Measurements from ENCODE around the gene SETD7.

The SETD7 gene

GRCh38 chr4:139552517-139553307 is 3.3 kb downstream of the SETD7 start:
- in situ Hi-C loops (cut with HindIII; ENCODE audit: low sequenced_read_pairs) = no loop called here

DNA sequence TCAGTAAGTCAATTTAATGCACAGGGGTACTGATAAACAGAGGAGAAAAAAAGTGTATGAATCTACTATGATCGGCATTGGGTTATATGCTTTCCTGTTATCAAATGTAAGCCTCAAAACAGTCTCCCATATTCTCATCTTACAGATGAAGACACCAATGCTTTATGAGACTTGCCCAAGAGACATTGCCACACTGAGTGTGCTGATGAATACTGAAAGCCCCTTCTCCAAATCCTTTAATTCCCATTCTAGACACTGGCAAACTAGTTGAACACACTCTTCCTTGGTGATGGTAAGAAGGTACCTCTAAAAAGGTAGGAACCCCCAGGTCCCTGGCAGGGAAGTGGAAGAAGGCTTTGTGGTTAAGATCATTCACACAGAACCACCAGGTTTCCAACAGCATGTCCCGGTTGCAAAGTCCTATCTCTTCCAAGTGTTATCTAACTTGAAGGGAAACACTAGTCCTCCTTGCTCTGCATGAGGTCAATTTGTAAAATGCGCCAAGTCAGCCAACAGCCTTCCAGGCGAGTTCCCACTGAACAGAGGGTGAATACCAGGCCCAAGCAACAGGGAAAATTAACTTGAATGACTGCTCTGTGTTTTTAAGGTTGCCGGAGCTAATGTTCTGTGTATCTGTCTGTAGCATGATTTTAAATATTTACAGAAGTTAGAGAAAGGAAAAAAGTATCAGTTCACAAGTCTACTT is 5.1 kb downstream of the SETD7 start:
- in situ Hi-C loops (cut with HindIII; ENCODE audit: low sequenced_read_pairs) = no loop called here

- in situ Hi-C loops (cut with HindIII; ENCODE audit: low sequenced_read_pairs) = no loop called here
These were observed 8.0 kb downstream of the SETD7 start for GRCh38 chr4:139547979-139548378.

- in situ Hi-C loops (cut with HindIII; ENCODE audit: low sequenced_read_pairs) = no loop called here
These were observed 15.4 kb downstream of the SETD7 start for GRCh38 chr4:139540632-139541031.

DNA sequence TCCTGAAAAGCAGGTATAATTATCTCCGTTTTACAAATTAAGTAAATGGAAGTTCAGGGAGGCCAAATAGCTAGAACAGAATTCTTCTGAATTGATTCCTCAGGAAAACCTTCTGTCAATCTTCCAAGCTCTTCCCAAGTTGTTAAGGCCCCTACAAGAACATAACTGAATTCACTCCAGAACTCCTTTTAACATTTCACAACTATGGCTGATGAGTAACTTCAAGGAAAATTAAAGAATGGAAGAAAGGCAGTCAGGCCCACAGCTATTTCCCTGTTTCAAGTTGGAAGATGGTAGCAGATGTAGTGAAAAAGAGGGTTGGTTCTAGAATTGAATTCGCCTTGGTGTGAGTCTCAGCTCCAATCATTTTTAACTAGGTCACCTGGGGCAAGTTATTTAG is 15.9 kb downstream of the SETD7 start:
- in situ Hi-C loops (cut with HindIII; ENCODE audit: low sequenced_read_pairs) = no loop called here

GRCh38 chr4:139537292-139537691 is 18.7 kb downstream of the SETD7 start:
- in situ Hi-C loops (cut with HindIII; ENCODE audit: low sequenced_read_pairs) = no loop called here

GRCh38 chr4:139535871-139536234 is 20.2 kb downstream of the SETD7 start:
- in situ Hi-C loops (cut with HindIII; ENCODE audit: low sequenced_read_pairs) = no loop called here

GRCh38 chr4:139535228-139535870 is 20.7 kb downstream of the SETD7 start:
- in situ Hi-C loops (cut with HindIII; ENCODE audit: low sequenced_read_pairs) = no loop called here

GRCh38 chr4:139534287-139534950 is 21.6 kb downstream of the SETD7 start:
- in situ Hi-C loops (cut with HindIII; ENCODE audit: low sequenced_read_pairs) = no loop called here

GRCh38 chr4:139533511-139533910 is 22.5 kb downstream of the SETD7 start:
- in situ Hi-C loops (cut with HindIII; ENCODE audit: low sequenced_read_pairs) = no loop called here

DNA sequence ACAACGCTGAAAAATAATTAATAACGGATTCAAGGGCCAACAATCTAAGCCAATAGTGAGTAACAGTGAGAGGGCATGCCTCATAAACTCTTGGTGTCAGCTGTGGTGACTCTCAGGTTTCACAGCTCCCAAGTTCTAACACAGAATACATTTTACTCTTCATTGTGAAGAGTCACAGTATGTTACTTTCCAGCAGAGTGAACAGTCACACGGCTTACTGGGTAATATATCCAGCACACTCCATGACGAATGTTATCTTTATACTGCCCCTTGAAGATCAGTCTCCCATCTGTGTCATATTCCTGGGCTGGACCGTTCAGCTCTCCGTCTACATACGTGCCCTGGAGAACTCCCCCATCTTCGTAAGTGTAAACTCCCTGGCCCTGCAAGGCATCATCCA is 23.1 kb downstream of the SETD7 start:
- in situ Hi-C loops (cut with HindIII; ENCODE audit: low sequenced_read_pairs) = no loop called here

- in situ Hi-C loops (cut with HindIII; ENCODE audit: low sequenced_read_pairs) = no loop called here
These were observed 25.1 kb downstream of the SETD7 start for GRCh38 chr4:139530833-139531427.

DNA sequence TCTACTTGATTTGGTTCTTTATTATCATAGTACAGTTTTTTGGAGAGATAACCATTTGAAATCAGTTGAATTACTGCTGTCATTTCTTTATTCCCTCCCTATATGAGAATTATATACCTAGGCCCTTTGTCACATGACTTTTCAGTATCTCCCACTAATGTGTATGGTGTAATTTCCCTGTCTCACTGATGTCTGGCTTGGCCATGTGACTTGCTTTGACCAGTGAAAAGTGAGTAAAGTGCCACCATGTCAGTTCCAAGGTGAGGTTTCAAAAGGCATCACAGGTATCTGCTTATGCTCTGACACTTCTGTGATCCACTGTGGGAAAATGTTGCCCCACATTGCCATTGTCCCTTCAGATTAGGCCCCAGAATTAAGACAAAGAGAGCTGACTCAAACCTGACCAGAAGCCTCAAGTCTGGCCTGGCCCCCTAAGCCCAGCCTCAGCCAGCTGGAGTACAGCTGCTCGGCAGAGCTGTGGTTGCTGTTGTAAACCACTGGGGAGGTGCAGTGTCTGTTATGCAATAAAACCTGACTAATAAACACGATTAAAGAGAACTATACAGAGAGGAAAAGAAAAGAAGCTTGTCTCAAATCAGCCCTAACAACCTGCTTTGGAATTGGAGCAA is 27.5 kb downstream of the SETD7 start:
- in situ Hi-C loops (cut with HindIII; ENCODE audit: low sequenced_read_pairs) = no loop called here

DNA sequence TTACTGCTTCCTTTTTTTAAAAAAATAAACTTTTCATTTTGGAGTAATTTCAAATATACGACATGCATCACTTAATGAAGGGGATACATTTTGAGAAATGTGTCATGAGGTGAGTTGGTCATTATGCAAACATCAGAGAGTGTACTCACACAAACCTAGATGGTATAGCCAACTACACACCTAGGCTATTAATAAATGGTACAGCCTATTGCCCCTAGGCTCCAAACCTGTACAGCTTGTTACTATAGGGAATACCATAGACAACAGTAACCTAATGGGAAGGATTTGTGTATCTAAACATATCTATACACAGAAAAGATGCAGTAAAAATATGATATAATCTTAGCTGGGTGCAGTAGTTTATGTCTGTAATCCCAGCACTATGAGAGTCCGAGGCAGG is 29.1 kb downstream of the SETD7 start:
- in situ Hi-C loops (cut with HindIII; ENCODE audit: low sequenced_read_pairs) = no loop called here

- in situ Hi-C loops (cut with HindIII; ENCODE audit: low sequenced_read_pairs) = no loop called here
These were observed 30.6 kb downstream of the SETD7 start for GRCh38 chr4:139525414-139525813.

- in situ Hi-C loops (cut with HindIII; ENCODE audit: low sequenced_read_pairs) = no loop called here
These were observed 31.9 kb downstream of the SETD7 start for GRCh38 chr4:139524062-139524631.

- in situ Hi-C loops (cut with HindIII; ENCODE audit: low sequenced_read_pairs) = no loop called here
These were observed 32.9 kb downstream of the SETD7 start for GRCh38 chr4:139523076-139523475.

GRCh38 chr4:139522457-139522856 is 33.6 kb downstream of the SETD7 start:
- in situ Hi-C loops (cut with HindIII; ENCODE audit: low sequenced_read_pairs) = no loop called here

- in situ Hi-C loops (cut with HindIII; ENCODE audit: low sequenced_read_pairs) = no loop called here
These were observed 34.1 kb downstream of the SETD7 start for GRCh38 chr4:139521754-139522401.

DNA sequence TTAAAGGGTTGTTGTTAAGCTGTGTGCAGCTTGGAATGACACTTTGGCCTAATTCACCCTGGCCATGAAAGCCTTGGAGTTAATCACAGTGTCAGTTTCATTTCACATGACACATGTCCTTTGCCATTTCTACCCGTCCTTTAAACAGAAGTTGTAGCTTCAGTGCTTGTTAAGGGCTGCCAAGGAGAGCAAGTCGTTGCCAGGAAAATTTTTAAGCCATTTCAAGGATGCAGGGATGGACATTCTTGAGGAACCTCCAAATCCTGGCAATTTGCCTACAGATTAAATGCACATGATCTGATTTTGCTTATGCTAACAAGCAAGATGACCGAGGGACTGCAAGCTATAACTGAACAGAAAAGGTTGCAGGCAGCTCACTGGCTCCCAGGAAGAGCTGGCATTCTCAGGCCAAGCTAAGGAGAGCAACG is 40.5 kb downstream of the SETD7 start:
- in situ Hi-C loops (cut with HindIII; ENCODE audit: low sequenced_read_pairs) = no loop called here
